22Rv1 (cell line): Measurements from ENCODE around the gene HPS1.

ENCODE experiments used
- H3K27ac ChIP-seq: fragments of 450-650 bp; 2 replicates; pipeline ENCODE4 v1.5.1; 2017
- ZFX ChIP-seq: fragments of 450-650 bp; IDR thresholded peaks from 2 replicates; pipeline ENCODE4 v1.6.1; 2017; ENCODE audit warnings: antibody characterized with exemption, borderline replicate concordance
- TF ChIP-seq, protein P1 (sequence below): fragments of 450-650 bp; IDR thresholded peaks from 2 replicates; pipeline ENCODE4 v1.5.1; 2017; ENCODE audit warnings: mild to moderate bottlenecking

Gene HPS1

GRCh38 chr10:98420786-98421185 lies 25.9 kb downstream of the HPS1 start:
- TF ChIP-seq, protein P1, sequence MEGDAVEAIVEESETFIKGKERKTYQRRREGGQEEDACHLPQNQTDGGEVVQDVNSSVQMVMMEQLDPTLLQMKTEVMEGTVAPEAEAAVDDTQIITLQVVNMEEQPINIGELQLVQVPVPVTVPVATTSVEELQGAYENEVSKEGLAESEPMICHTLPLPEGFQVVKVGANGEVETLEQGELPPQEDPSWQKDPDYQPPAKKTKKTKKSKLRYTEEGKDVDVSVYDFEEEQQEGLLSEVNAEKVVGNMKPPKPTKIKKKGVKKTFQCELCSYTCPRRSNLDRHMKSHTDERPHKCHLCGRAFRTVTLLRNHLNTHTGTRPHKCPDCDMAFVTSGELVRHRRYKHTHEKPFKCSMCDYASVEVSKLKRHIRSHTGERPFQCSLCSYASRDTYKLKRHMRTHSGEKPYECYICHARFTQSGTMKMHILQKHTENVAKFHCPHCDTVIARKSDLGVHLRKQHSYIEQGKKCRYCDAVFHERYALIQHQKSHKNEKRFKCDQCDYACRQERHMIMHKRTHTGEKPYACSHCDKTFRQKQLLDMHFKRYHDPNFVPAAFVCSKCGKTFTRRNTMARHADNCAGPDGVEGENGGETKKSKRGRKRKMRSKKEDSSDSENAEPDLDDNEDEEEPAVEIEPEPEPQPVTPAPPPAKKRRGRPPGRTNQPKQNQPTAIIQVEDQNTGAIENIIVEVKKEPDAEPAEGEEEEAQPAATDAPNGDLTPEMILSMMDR: no peak
- no peak for TF ChIP-seq ZFX

DNA sequence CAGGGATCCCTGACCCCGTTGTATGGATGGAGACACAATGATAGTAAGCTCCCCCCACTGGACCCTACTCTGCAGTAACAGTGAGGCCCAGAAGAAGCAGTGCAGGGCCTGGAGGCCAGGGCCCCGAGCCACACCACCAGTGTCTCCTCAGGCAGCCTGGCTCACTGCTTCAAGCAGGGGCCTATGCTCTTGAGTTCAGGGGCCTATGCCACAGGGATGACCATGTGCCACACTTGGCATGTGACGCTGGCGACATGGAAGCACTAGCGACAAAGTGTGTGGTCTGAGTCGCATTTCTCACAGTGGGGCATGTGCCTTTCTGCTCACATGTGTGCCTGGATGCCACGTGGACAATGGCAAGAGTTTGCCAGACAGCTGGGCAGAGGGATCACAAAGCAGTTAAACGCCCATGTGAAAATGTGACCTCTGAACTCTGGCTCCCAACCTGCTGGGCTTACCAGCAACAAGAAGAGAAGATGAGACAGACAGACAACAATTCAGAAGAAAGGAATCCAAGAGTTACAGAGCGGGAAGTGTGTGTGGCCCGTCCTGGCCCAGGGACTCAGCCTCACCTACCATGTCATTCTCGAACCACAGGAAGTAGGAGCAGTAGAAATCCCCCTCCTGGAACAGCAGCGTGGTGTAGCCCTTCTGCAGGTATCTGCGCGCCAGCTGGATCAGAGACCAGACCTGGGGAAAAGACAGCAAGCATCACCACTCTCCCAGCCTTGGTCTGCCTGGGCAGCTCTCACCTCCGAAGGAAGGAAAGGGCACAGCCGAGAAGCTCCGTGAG lies 27.1 kb downstream of the HPS1 start:
- no peak for TF ChIP-seq ZFX
- TF ChIP-seq, protein P1: no peak
- H3K27ac ChIP-seq: no peak overlapping the region

More at GRCh38 chr10:98420786-98421185, 25.9 kb downstream of the HPS1 start:
- no peak overlapping the region for H3K27ac ChIP-seq

- TF ChIP-seq, protein P1: no peak
- no peak for TF ChIP-seq ZFX
- no peak overlapping the region for H3K27ac ChIP-seq
Observed at GRCh38 chr10:98418665-98419468, 27.9 kb downstream of the HPS1 start.

- no peak overlapping the region for H3K27ac ChIP-seq
- TF ChIP-seq, protein P1: no peak
- no peak for TF ChIP-seq ZFX
Observed at GRCh38 chr10:98417973-98418664, 28.6 kb downstream of the HPS1 start.

DNA sequence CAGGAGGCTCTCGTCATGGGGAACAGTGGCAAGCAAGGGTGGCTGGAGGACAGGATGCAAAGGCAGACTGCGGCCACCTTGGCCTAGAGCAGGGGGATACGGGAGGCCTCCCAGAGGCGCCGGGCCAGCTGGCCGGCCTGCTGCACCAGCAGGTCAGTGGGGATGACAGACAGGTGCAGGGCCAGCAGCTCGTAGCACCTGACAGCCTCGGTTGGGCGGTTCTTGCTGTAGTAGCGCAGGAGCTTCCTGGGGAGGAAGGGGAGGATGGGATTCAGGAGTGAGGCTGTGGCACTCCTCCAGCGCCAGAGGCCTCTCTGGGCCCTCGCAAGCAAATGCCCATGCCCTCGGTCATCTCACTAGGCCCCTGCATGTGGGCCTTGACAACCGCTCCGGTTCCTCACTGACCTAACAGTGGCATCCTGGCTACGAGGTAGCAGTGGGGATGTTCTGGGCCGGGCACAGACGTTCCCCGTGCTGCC lies 29.2 kb downstream of the HPS1 start:
- TF ChIP-seq, protein P1: no peak
- no peak for TF ChIP-seq ZFX
- no peak overlapping the region for H3K27ac ChIP-seq

DNA sequence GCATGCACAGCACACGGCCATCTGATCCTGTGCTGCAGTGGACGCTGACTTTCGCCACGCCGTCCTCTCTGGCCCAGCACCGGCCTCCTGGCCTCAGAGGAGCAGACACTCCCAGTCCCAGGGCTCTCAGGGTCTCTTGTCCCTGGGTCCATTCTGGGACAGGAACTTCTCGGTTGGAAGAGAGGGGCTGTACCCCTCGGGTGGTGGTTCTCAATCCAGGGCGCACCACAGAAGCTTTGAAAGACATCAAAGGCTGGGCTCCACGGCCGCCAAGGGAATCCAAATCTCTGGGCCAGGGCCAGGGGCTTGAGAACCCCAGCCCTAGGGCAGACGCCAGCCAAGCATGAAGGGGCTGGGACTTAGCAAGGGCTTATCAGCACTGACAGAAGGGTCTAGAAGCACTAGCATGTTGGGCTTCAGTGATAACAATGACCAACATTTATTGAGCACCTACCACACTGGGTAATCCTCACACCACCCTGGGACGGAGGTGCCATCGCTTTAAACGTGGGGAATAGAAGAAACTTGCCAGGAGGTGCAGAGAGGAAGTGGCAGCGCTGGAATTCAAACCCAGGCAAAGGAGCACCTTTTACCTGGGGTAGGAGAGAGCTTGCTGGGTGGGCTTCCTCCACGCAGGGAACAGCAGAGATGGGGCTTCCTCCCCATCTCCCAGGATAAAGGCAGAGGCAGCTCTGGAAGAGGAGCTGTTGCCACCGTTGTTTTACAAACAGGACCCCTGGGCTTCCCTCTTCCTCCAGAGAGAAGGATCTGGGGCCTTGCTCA lies 29.9 kb downstream of the HPS1 start:
- TF ChIP-seq, protein P1: no peak
- no peak for TF ChIP-seq ZFX
- H3K27ac ChIP-seq: no peak overlapping the region
